ENCODE measurements around the gene WWC2.
A peak's percentile ranks its signal among the peaks of the same experiment; 100 is the strongest.

WWC2 gene

DNA sequence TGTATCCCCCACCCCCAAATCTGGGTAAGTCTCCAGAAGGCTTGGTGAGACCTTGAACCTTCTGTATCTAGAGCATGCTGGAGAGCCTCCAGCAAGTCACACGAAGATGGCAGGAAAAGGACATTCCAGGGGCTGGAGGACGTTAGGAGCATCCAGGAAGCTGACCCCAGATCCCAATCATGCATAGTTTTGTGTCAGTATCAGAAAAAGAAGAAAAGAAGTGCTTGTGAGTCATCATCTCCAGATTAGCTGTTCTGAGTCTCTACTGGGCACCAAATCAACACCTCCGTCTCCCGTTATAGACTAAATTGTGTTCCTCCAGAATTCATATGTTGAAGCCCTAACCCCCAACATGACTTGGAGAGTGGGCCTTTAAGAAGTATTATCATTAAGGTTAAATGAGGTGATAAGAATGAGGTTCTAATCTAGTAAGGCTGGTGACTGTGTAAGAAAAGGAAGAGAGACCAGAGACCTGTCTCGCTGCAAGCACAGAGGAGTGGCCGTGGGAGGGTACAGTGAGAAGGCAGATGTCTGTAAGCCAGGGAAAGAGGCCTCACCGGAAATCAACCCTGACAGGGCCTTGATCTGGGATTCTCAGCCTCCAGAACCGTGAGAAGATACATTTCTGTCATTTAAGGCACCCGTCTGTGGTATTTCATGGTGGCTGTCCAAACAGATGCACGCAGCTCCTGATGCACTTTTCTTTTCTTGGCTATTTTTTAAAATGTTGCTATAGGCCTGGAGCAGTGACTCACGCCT lies 261.3 kb downstream of the WWC2 start:
- H3K4me3 ChIP-seq, result no peak overlapping the region
- no peaks in the 10 kb centered on the region for H3K4me1 ChIP-seq
- no peak for DNase-seq
- intact Hi-C loops (cut with DNase I; ENCODE audit: low total_unique reads), result no loop called here
- no peaks in the 10 kb centered on the region for H3K36me3 ChIP-seq
- H3K27me3 ChIP-seq, result peaks cover 0 to 2% of the 10 kb centered on the region in 2 donors
- TF ChIP-seq, protein P1, sequence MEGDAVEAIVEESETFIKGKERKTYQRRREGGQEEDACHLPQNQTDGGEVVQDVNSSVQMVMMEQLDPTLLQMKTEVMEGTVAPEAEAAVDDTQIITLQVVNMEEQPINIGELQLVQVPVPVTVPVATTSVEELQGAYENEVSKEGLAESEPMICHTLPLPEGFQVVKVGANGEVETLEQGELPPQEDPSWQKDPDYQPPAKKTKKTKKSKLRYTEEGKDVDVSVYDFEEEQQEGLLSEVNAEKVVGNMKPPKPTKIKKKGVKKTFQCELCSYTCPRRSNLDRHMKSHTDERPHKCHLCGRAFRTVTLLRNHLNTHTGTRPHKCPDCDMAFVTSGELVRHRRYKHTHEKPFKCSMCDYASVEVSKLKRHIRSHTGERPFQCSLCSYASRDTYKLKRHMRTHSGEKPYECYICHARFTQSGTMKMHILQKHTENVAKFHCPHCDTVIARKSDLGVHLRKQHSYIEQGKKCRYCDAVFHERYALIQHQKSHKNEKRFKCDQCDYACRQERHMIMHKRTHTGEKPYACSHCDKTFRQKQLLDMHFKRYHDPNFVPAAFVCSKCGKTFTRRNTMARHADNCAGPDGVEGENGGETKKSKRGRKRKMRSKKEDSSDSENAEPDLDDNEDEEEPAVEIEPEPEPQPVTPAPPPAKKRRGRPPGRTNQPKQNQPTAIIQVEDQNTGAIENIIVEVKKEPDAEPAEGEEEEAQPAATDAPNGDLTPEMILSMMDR (IDR thresholded peaks at IDR 0.05), result no peak
- no peak overlapping the region for H3K27ac ChIP-seq
- no peaks in the 10 kb centered on the region for H3K9me3 ChIP-seq

DNA sequence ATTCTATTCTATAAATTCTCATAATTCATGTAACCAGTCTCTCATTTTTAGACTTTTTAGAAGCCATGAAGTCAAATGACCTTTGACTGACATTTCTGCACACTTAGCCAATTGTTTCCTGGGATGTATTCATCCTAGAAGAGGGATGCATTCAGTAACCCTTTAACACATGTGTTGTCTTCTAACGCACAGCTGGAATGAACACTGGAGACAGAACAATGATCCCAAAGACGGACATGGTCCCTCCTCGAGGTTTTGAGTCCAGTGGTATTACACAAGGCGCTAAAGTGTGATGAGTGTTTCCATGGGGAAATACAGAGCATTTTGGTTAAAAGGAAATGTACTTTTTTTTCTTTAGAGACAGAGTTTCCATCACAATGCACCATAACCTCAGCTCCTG lies 263.0 kb downstream of the WWC2 start:
- Histone ChIP-seq H3K27me3 (peaks cover 0 to 2% of the 10 kb centered on the region in 2 donors), H3K9me3 (no peaks in the 10 kb centered on the region), H3K36me3 (no peaks in the 10 kb centered on the region)

DNA sequence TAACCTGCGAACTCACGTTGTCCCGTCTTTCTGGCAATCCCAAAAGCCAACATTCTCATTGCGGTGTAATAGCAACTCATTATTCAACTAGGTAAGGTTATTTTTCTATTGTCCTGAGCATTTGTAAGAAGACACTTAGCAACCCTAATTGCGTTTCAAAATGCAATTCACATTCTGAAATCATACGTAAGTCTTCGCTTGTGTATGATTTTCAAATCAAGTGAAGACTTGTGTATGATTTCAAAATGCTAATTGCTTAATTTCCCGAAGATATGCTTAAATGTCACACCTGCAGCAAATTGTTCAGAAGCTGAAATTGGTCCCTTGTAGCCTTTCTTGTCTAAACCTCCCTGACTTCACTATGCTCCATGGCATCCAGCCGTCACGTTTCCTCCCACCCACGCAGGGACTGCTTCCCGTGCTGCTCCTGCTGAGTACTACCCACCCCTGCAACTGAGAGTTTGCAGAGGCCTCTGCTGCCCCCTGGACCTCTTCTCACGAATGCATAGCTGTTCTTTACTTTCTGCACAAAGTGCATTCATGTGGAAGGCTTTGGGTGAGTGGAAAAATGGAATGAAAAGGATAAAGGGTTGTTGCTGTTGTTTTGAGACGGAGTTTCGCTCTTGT lies 264.0 kb downstream of the WWC2 start:
- Histone ChIP-seq H3K36me3 (no peaks in the 10 kb centered on the region), H3K27me3 (no peaks in the 10 kb centered on the region), H3K4me1 (no peaks in the 10 kb centered on the region), H3K4me3 (no peak overlapping the region), H3K9me3 (no peaks in the 10 kb centered on the region), H3K27ac (no peak overlapping the region)
- TF ChIP-seq, protein P1 (IDR thresholded peaks at IDR 0.05), result no peak
- DNase-seq, result no peak
- intact Hi-C loops (cut with DNase I; ENCODE audit: low total_unique reads), result no loop called here

More for the DNA sequence above, 263.0 kb downstream of the WWC2 start:
- Histone ChIP-seq H3K4me3 (no peak overlapping the region), H3K27ac (no peak overlapping the region), H3K4me1 (no peaks in the 10 kb centered on the region)
- TF ChIP-seq, protein P1 (IDR thresholded peaks at IDR 0.05), result no peak
- no peak for DNase-seq
- intact Hi-C loops (cut with DNase I; ENCODE audit: low total_unique reads), result no loop called here

DNA sequence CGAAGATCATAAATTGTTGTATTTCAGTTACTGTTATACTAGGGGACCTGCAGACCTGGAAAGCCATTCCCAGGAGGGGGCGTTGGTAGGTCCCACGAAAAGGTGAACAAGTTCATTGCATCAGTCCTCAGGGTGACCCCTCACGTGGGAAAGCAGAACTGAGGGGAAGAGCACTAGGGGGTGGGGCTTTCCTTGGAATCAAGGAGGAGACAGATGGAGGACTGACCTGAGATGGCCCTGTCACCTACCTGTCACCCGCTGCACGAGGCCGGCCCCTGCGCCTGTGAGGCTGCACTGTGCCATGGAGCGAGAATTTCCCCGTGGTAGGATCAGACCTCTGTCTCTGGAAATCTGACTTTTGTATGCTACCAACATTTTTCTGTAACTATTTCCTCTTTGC lies 265.0 kb downstream of the WWC2 start:
- Histone ChIP-seq H3K27ac (no peak overlapping the region), H3K4me3 (no peak overlapping the region), H3K9me3 (no peaks in the 10 kb centered on the region), H3K4me1 (no peaks in the 10 kb centered on the region), H3K27me3 (no peaks in the 10 kb centered on the region), H3K36me3 (no peaks in the 10 kb centered on the region)
- TF ChIP-seq, protein P1 (IDR thresholded peaks at IDR 0.05), result no peak
- no peak for DNase-seq
- intact Hi-C loops (cut with DNase I; ENCODE audit: low total_unique reads), result no loop called here

DNA sequence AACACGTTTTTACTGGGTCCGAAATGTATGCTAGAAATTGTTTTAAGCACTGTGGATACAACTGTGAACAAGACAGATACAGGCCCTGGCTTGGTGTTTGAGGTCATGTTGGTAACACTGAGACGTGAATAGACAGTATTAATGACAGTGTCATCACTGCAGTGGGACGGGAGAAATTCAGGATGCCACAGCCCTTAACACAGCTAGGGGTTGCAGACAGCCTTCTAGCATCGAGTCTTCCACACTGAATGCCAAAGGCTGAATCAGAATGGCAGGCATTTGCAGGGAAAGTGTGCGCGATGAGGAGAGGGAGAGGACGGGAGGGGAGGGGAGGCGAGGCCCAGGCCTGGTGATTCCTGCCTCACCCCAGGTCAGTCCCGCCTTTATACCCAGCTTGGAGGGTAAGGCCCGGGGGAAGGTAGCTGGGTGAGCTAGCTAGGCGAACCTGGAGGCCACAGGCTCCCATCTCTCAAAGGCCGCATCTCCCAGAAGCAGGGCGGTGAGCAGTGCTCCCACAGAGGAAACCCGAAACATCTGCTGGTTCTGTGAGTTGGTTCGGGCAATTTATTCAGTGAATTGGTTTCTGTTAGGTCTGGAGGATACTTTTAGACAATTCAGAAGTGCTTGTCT lies 267.3 kb downstream of the WWC2 start:
- intact Hi-C loops (cut with DNase I; ENCODE audit: low total_unique reads), result no loop called here
- Histone ChIP-seq H3K36me3 (no peaks in the 10 kb centered on the region), H3K27me3 (no peaks in the 10 kb centered on the region), H3K9me3 (no peaks in the 10 kb centered on the region), H3K4me1 (no peaks in the 10 kb centered on the region), H3K27ac (no peak overlapping the region), H3K4me3 (no peak overlapping the region)
- TF ChIP-seq, protein P1 (IDR thresholded peaks at IDR 0.05), result no peak
- DNase-seq, result peak in 1 of 2 donors; percentile 37
